NCI-H510A treated with DMSO at 0.1 percent for 48 hours (cell line): ENCODE data around the gene LGALS13.
"Not testable (repeated sequence)": the region's sequence is repeated elsewhere in the genome, so short reads cannot be mapped to it uniquely, and the experiment has no call there.

Experiments
- DNase-seq: peaks from one replicate; lab custom pipeline; 2025; lab: John Stamatoyannopoulos, UW

The LGALS13 gene

GRCh38 chr19:39617745-39618144, 15.4 kb downstream of the LGALS13 start:
- DNase-seq: no peak

- DNase-seq: no peak
These were observed 21.6 kb downstream of the LGALS13 start for GRCh38 chr19:39623946-39624345.

- not testable (repeated sequence) for DNase-seq
These were observed 25.3 kb downstream of the LGALS13 start for GRCh38 chr19:39627631-39628030.

GRCh38 chr19:39631178-39631577, 28.9 kb downstream of the LGALS13 start:
- no peak for DNase-seq

GRCh38 chr19:39631626-39632025, 29.3 kb downstream of the LGALS13 start:
- no peak for DNase-seq

- DNase-seq: no peak
These were observed 35.6 kb downstream of the LGALS13 start for GRCh38 chr19:39637891-39638290.

- DNase-seq: no peak
These were observed 39.4 kb downstream of the LGALS13 start for GRCh38 chr19:39641773-39642172.

GRCh38 chr19:39643591-39643990, 41.3 kb downstream of the LGALS13 start:
- no peak for DNase-seq

GRCh38 chr19:39645800-39646411, 43.6 kb downstream of the LGALS13 start:
- no peak for DNase-seq

- DNase-seq: no peak
These were observed 45.6 kb downstream of the LGALS13 start for GRCh38 chr19:39647918-39648317.

- DNase-seq: no peak
These were observed 53.3 kb downstream of the LGALS13 start, which contains the start of gene LGALS16 for GRCh38 chr19:39655613-39656012. LGALS16 (plus strand) TSS chr19:39655913; CDS start chr19:39655962, 49 bp downstream.
